ENCODE data around the gene OAT.

- no peak for TF ChIP-seq CTCF (IDR thresholded peaks at IDR 0.05; ENCODE audit: low read length)
- no peak for TF ChIP-seq EZH2 (optimal IDR thresholded peaks at IDR 0.05; ENCODE audit: low read depth, low read length)
Measured at GRCh38 chr10:124423813-124424212, 5.1 kb upstream of the OAT start.

All from MM.1S (cell line).